Neural cell (in vitro differentiated cells): Measurements from ENCODE around the gene CARS1. TPM values are rescaled to one million over a fixed set of nuclear protein-coding genes. Genes with fewer than 3 reads are reported as not detected.

ENCODE experiments used
- H2AFZ ChIP-seq: fragments of 200-600, 300-800 bp; sonication (generic), shearing (Covaris generic); 2 replicates; pipeline ENCODE4 v1.6.0; 2014; ENCODE audit warnings: low read depth, mild to moderate bottlenecking, antibody characterized with exemption, low read length, moderate library complexity
- H3F3A ChIP-seq: fragments of 200-600 bp; shearing (Covaris generic); 2 replicates; pipeline ENCODE4 v1.6.1; 2016; ENCODE audit warnings: mild to moderate bottlenecking, moderate library complexity, mixed read lengths, antibody characterized with exemption, low read length; ENCODE audit not compliant: insufficient read depth, poor library complexity, severe bottlenecking
- H3K27ac ChIP-seq: fragments of 200-600, 300-800 bp; sonication (generic), shearing (Covaris generic); 2 replicates; pipeline ENCODE4 v1.5.1; 2014; ENCODE audit warnings: mild to moderate bottlenecking, low read length, moderate library complexity
- H3K27me3 ChIP-seq: fragments of 300-800, 200-600 bp; sonication (generic), shearing (Covaris generic); 2 replicates; pipeline ENCODE4 v1.6.0; 2014; ENCODE audit warnings: mild to moderate bottlenecking, low read depth, low read length, moderate library complexity; ENCODE audit not compliant: insufficient read depth
- H3K36me3 ChIP-seq: fragments of 300-800, 200-600 bp; sonication (generic), shearing (Covaris generic); 2 replicates; pipeline ENCODE4 v1.5.1; 2014; ENCODE audit warnings: mild to moderate bottlenecking, antibody characterized with exemption, low read length, moderate library complexity; ENCODE audit not compliant: insufficient read depth
- H3K4me2 ChIP-seq: fragments of 300-800, 200-600 bp; sonication (generic), shearing (Covaris generic); 2 replicates; pipeline ENCODE4 v1.6.0; 2014; ENCODE audit warnings: mild to moderate bottlenecking, low read length
- H3K4me3 ChIP-seq: fragments of 300-800, 200-600 bp; sonication (generic), shearing (Covaris generic); 2 replicates; pipeline ENCODE4 v1.5.1; 2014; ENCODE audit warnings: mild to moderate bottlenecking, low read length, moderate library complexity
- H3K79me2 ChIP-seq: fragments of 200-600 bp; shearing (Covaris generic); replicated peaks from 2 replicates; pipeline ENCODE4 v1.6.0; 2014; ENCODE audit warnings: mild to moderate bottlenecking, low read length, moderate library complexity; ENCODE audit not compliant: insufficient read depth
- H3K9ac ChIP-seq: fragments of 300-800, 200-600 bp; sonication (generic), shearing (Covaris generic); 2 replicates; pipeline ENCODE4 v1.6.1; 2016; ENCODE audit warnings: mild to moderate bottlenecking, low read length, mixed read lengths
- H3K9me2 ChIP-seq: fragments of 200-600 bp; shearing (Covaris generic); 2 replicates; pipeline ENCODE4 v1.6.1; 2016; ENCODE audit warnings: mild to moderate bottlenecking, low read length, mixed read lengths; ENCODE audit not compliant: insufficient read depth
- H3K9me3 ChIP-seq: fragments of 200-600, 300-800 bp; sonication (generic), shearing (Covaris generic); 2 replicates; pipeline ENCODE4 v1.6.1; 2016; ENCODE audit warnings: mild to moderate bottlenecking, mixed run types, low read length, moderate library complexity, mixed read lengths
- H4K20me1 ChIP-seq: fragments of 200-600 bp; shearing (Covaris generic); 2 replicates; pipeline ENCODE4 v1.6.1; 2016; ENCODE audit warnings: mild to moderate bottlenecking, mixed run types; ENCODE audit not compliant: insufficient read depth
- CTCF ChIP-seq: fragments of 450-650 bp; IDR thresholded peaks from 2 replicates; pipeline ENCODE4 v1.5.1; 2014; ENCODE audit warnings: antibody characterized with exemption, mild to moderate bottlenecking, moderate library complexity; ENCODE audit not compliant: poor library complexity, severe bottlenecking
- EP300 ChIP-seq: fragments of 450-650 bp; conservative IDR thresholded peaks from 2 replicates; pipeline ENCODE4 v1.6.1; 2014; ENCODE audit warnings: antibody characterized with exemption, mild to moderate bottlenecking, moderate library complexity; ENCODE audit not compliant: poor library complexity, severe bottlenecking
- EZH2 ChIP-seq: fragments of 200-600, 300-800 bp; shearing (Covaris generic), sonication (generic); IDR thresholded peaks from 2 replicates; pipeline ENCODE4 v1.6.1; 2014; ENCODE audit warnings: antibody characterized with exemption, low read length, borderline replicate concordance, mild to moderate bottlenecking; ENCODE audit not compliant: insufficient read depth, poor library complexity, severe bottlenecking
- MXI1 ChIP-seq: fragments of 450-650 bp; conservative IDR thresholded peaks from 2 replicates; pipeline ENCODE4 v1.6.1; 2014; ENCODE audit warnings: antibody characterized with exemption, mild to moderate bottlenecking; ENCODE audit not compliant: poor library complexity, severe bottlenecking
- POLR2AphosphoS5 ChIP-seq: IDR thresholded peaks from 2 replicates; pipeline ENCODE4 v1.6.1; 2012
- RAD21 ChIP-seq: fragments of 450-650 bp; conservative IDR thresholded peaks from 2 replicates; pipeline ENCODE4 v1.6.1; 2014; ENCODE audit warnings: antibody characterized with exemption, mild to moderate bottlenecking, moderate library complexity
- REST ChIP-seq: IDR thresholded peaks from 2 replicates; pipeline ENCODE4 v1.6.1; 2012; ENCODE audit warnings: borderline replicate concordance
- SMC3 ChIP-seq: fragments of 450-650 bp; conservative IDR thresholded peaks from 2 replicates; pipeline ENCODE4 v1.6.1; 2014; ENCODE audit warnings: antibody characterized with exemption, mild to moderate bottlenecking, moderate library complexity; ENCODE audit not compliant: poor library complexity
- TAF1 ChIP-seq: IDR thresholded peaks from 2 replicates; pipeline ENCODE4 v1.6.1; 2012; ENCODE audit warnings: low read depth
- polyA plus RNA-seq: library from polyadenylated mRNA; depleted of rRNA; stranded (reverse); fragments of >200 nt; gene quantifications from 2 replicates; pipeline ENCODE4 v1.2.3, GENCODE V29; 2014

Gene CARS1
- polyA plus RNA-seq, 1 donor from 2014 or later: 48.2 TPM

GRCh38 chr11:3003396-3004231 is 53.6 kb downstream of the CARS1 start:
- H3K9ac ChIP-seq: no peak overlapping the region
- no peaks in the 10 kb centered on the region for H3K9me2 ChIP-seq
- TF ChIP-seq SMC3: no peak
- TF ChIP-seq POLR2AphosphoS5: no peak
- TF ChIP-seq REST: no peak
- no peak for TF ChIP-seq CTCF
- no peak for TF ChIP-seq RAD21
- no peak overlapping the region for H3K27ac ChIP-seq
- H3K9me3 ChIP-seq: no peaks in the 10 kb centered on the region
- H4K20me1 ChIP-seq: no peaks in the 10 kb centered on the region
- H3F3A ChIP-seq: no peaks in the 10 kb centered on the region
- H3K4me3 ChIP-seq: no peak overlapping the region
- no peaks in the 10 kb centered on the region for H3K36me3 ChIP-seq
- no peak overlapping the region for H2AFZ ChIP-seq
- H3K79me2 ChIP-seq: no peaks in the 10 kb centered on the region
- no peaks in the 10 kb centered on the region for H3K27me3 ChIP-seq
- H3K4me2 ChIP-seq: no peak overlapping the region

- no peaks in the 10 kb centered on the region for H3K27me3 ChIP-seq
- no peak overlapping the region for H3K27ac ChIP-seq
- H3K36me3 ChIP-seq: no peaks in the 10 kb centered on the region
- H3K4me2 ChIP-seq: no peak overlapping the region
- H3K9me2 ChIP-seq: no peaks in the 10 kb centered on the region
- no peak overlapping the region for H3K9ac ChIP-seq
- no peaks in the 10 kb centered on the region for H3F3A ChIP-seq
- TF ChIP-seq REST: no peak
- TF ChIP-seq TAF1: no peak
- TF ChIP-seq EP300: no peak
- no peak for TF ChIP-seq RAD21
- no peak for TF ChIP-seq SMC3
- TF ChIP-seq EZH2: no peak
- no peak for TF ChIP-seq MXI1
- TF ChIP-seq CTCF: no peak
- no peak for TF ChIP-seq POLR2AphosphoS5
- H4K20me1 ChIP-seq: no peaks in the 10 kb centered on the region
- H3K9me3 ChIP-seq: no peaks in the 10 kb centered on the region
- H3K79me2 ChIP-seq: no peaks in the 10 kb centered on the region
- H2AFZ ChIP-seq: no peak overlapping the region
- H3K4me3 ChIP-seq: no peak overlapping the region
Measured at GRCh38 chr11:3002871-3003270, 54.4 kb downstream of the CARS1 start.
